HCT116 (cell line): ENCODE results near the gene TOPORS.

Experiments
- JUND ChIP-seq: IDR thresholded peaks from 2 replicates; pipeline ENCODE4 v1.6.1; 2012
- POLR2AphosphoS5 ChIP-seq: IDR thresholded peaks from 2 replicates; pipeline ENCODE4 v1.6.1; 2011; ENCODE audit warnings: mild to moderate bottlenecking, low read depth, low read length, moderate library complexity
- RAD21 ChIP-seq: IDR thresholded peaks from 2 replicates; pipeline ENCODE4 v1.6.1; 2012; ENCODE audit warnings: low read depth, mild to moderate bottlenecking
- YY1 ChIP-seq: IDR thresholded peaks from 2 replicates; pipeline ENCODE4 v1.6.1; 2011; ENCODE audit warnings: low read length, low read depth, moderate library complexity, mild to moderate bottlenecking; ENCODE audit not compliant: insufficient replicate concordance; ENCODE audit errors: extremely low read depth

DNA sequence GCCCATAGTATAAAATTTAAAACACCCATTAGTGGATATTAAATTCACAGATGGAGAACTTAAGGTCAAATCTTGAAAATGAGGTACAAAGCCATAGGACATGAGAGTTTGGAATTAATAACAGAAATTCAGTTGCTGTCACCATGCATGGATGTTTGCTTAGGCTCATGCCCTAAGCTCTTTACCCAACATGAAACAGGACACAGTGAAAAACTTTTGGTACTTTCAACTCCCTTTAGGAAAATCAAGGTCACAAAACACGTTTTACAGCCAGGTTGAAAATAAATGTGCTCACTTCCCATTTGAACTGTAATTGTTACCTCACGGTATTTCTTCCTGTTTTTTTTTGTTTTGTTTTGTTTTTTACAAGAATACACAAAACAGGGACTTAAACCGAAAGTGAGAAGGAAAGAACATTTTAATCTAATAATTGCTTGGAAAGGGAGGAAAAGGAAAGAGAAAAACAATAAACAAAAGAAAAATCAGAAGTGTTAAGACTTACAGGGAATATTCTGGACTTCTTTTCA lies 6.1 kb upstream of the TOPORS start:
- TF ChIP-seq JUND (no peak), POLR2AphosphoS5 (no peak), YY1 (no peak), RAD21 (no peak)
